Adrenal gland (tissue), 12 donors: ENCODE results near the gene LARGE1. TPM values are rescaled to one million over a fixed set of nuclear protein-coding genes. Genes with fewer than 3 reads are reported as not detected.

Experiments used
- DNase-seq, 7 donors: peaks; one replicate each; pipeline ENCODE4 v3.0.0-alpha.2; 2019 to 2020
- H3K27ac ChIP-seq, 5 donors: fragments of 200-600 bp; sonication (generic) in 4 of 5; 1 replicate in 3 of 5; 2 replicates in 2 of 5; pipeline versions ENCODE4 v1.5.1 to v1.8.0; 2016 to 2020; ENCODE audit warnings: mild to moderate bottlenecking in 1 of 5
- H3K27me3 ChIP-seq: fragments of 200-600 bp; 2 replicates; pipeline ENCODE4 v1.8.0; 2021
- H3K36me3 ChIP-seq, 2 donors: fragments of 200-600 bp; replicated peaks in 1 of 2; 1 replicate in 1 of 2; 2 replicates in 1 of 2; pipeline versions ENCODE4 v1.5.1 to v1.8.0; 2018 to 2022
- H3K4me1 ChIP-seq, 2 donors: fragments of 200-600 bp; replicated peaks in 1 of 2; 1 replicate in 1 of 2; 2 replicates in 1 of 2; pipeline versions ENCODE4 v1.5.1 to v1.8.0; 2018 to 2021
- H3K4me3 ChIP-seq, 4 donors: fragments of 200-600 bp; sonication (generic) in 3 of 4; one replicate each; pipeline ENCODE4 v1.5.1; 2016 to 2018
- H3K9me3 ChIP-seq, 3 donors: fragments of 200-600 bp; sonication (generic) in 1 of 3; replicated peaks in 1 of 3; 1 replicate in 2 of 3; 2 replicates in 1 of 3; pipeline versions ENCODE4 v1.5.1 to v1.8.0; 2016 to 2021
- POLR2A ChIP-seq, 2 donors: fragments of 450-650 bp; IDR thresholded peaks; one replicate each; pipeline ENCODE4 v1.6.1; 2017; ENCODE audit warnings: antibody characterized with exemption in 2 of 2, mild to moderate bottlenecking in 2 of 2, moderate library complexity in 1 of 2
- WGBS, 4 donors: extraction: QIAGEN DNeasy Blood & Tissue Kit in 2 of 4; methylation state at CpG; one replicate each; pipeline versions ENCODE4 v1.1.5 to v1.1.7; 2013 to 2017; 5-methylcytosine and 5-hydroxymethylcytosine counted together
- intact Hi-C, 2 donors: fragments of 100-400 bp; cut with DNase I; formaldehyde crosslinking; loops; one replicate each; pipeline versions ENCODE4 v1.14.1 to v1.15.0; 2022 to 2023
- polyA plus RNA-seq, 3 donors: library from polyadenylated mRNA; stranded (reverse); fragments of 200-250 nt in 2 of 3; fragments of 350-450 nt in 1 of 3; fragmentation: Illumina TruSeq in 1 of 3; extraction: RNeasy Lipid Tissue Mini Kit (QIAGEN cat#74804) in 1 of 3; gene quantifications; one replicate each; pipeline ENCODE4 v1.2.3, GENCODE V29; 2013 to 2014
- total RNA-seq, 9 donors: library from RNA; depleted of rRNA in 4 of 9; stranded (reverse); fragments of >200 nt in 4 of 9; fragments of 120-200 nt in 1 of 9; fragmentation: NEBNext Ultra II Directional in 1 of 9; extraction: Animal tissue kit (Norgen Biotek cat#: 25700) in 1 of 9; gene quantifications; one replicate each; pipeline versions ENCODE4 v1.1.0 to v1.2.4, GENCODE V29; 2013 to 2023
- TF ChIP-seq, protein P1 (sequence below), 6 experiments: fragments of 450-650 bp in 4 of 6; fragments of 200-600 bp in 2 of 6; sonication (generic) in 1 of 6; IDR thresholded peaks; 1 replicate in 5 of 6; 2 replicates in 1 of 6; pipeline versions ENCODE4 v1.5.1 to v1.8.0; 2016 to 2021; ENCODE audit warnings: antibody characterized with exemption in 6 of 6, mild to moderate bottlenecking in 2 of 6, moderate library complexity in 1 of 6
- donor health status: healthy with polysubstance abuse.
- donor health status: Bipolar disorder and iron deficiency.
- donor health status: DM: yes; HTN: yes; CAD: no.
- donor health status: DM: no; HTN: no; CAD: no.
- donor health status: DM: no; HTN: no; CAD: no.
- donor health status: DM: yes; HTN: yes; CAD: no.

LARGE1 gene
- total and polyA plus RNA-seq, 12 donors, result 3.4 to 67.6 (median 30.6) TPM

DNA sequence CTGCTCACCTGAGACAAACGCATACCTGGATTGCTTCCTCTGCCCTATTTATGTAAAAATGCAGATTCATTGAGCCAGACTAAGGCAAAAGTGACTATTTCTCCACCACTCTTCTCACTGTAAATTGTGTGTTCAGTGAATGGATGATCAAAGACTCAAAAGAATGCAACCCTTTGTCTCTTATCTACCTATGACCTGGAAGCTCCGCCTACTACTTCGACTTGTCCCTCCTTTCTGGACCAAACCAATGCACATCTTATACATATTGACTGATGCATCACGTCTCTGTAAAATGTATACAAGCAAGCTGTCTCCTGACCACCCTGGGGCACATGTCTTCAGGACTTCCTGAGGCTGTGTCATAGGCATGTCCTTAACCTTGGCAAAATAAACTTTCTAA lies 444.1 kb downstream of the LARGE1 start:
- H3K9me3 ChIP-seq, result no peaks in the 10 kb centered on the region
- peak overlapping the region in 1 of 5 donors; percentile 2 for H3K27ac ChIP-seq
- H3K4me1 ChIP-seq, result peaks cover 0 to 4% of the 10 kb centered on the region in 2 donors
- no peak for TF ChIP-seq POLR2A (IDR thresholded peaks at IDR 0.05)
- TF ChIP-seq, protein P1, sequence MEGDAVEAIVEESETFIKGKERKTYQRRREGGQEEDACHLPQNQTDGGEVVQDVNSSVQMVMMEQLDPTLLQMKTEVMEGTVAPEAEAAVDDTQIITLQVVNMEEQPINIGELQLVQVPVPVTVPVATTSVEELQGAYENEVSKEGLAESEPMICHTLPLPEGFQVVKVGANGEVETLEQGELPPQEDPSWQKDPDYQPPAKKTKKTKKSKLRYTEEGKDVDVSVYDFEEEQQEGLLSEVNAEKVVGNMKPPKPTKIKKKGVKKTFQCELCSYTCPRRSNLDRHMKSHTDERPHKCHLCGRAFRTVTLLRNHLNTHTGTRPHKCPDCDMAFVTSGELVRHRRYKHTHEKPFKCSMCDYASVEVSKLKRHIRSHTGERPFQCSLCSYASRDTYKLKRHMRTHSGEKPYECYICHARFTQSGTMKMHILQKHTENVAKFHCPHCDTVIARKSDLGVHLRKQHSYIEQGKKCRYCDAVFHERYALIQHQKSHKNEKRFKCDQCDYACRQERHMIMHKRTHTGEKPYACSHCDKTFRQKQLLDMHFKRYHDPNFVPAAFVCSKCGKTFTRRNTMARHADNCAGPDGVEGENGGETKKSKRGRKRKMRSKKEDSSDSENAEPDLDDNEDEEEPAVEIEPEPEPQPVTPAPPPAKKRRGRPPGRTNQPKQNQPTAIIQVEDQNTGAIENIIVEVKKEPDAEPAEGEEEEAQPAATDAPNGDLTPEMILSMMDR (IDR thresholded peaks at IDR 0.05), result no peak
- no peak for DNase-seq
- H3K4me3 ChIP-seq, result no peak overlapping the region
- H3K27me3 ChIP-seq, result no peaks in the 10 kb centered on the region
- no peaks in the 10 kb centered on the region for H3K36me3 ChIP-seq
- intact Hi-C loops, result no loop called here
- 75 to 85% (median 80%) methylated on average over 4 of the region's 4 CpGs for WGBS, 4 donors

DNA sequence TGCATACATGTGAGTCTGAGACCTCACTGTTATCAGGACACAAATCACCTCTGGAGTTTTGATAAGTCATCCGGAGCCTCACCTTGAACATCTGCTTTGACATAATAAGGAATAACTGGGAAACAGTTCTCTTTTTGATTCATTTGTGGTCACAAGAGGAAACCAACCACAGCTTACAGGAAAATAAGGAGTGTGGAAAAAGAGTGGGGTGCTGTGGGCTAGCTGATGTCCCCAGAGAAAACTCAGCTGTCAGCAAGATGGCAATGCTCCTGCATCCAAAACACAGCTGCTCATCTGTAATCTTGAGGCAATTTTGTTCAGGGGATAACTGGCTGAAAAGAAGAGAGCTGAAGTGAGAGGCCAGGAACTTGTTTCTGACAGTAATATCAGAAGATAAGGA lies 445.7 kb downstream of the LARGE1 start:
- H3K9me3 ChIP-seq, result no peaks in the 10 kb centered on the region
- no peaks in the 10 kb centered on the region for H3K36me3 ChIP-seq
- intact Hi-C loops, result no loop called here
- H3K27me3 ChIP-seq, result no peaks in the 10 kb centered on the region
- no peak for DNase-seq
- peaks cover 0 to 4% of the 10 kb centered on the region in 2 donors for H3K4me1 ChIP-seq
- no peak overlapping the region for H3K4me3 ChIP-seq
- H3K27ac ChIP-seq, result no peak overlapping the region
- WGBS, 4 donors, result 58 to 76% (median 61%) methylated on average over 1 of the region's 1 CpG
- TF ChIP-seq POLR2A (IDR thresholded peaks at IDR 0.05), result no peak
- TF ChIP-seq, protein P1 (IDR thresholded peaks at IDR 0.05), result no peak

DNA sequence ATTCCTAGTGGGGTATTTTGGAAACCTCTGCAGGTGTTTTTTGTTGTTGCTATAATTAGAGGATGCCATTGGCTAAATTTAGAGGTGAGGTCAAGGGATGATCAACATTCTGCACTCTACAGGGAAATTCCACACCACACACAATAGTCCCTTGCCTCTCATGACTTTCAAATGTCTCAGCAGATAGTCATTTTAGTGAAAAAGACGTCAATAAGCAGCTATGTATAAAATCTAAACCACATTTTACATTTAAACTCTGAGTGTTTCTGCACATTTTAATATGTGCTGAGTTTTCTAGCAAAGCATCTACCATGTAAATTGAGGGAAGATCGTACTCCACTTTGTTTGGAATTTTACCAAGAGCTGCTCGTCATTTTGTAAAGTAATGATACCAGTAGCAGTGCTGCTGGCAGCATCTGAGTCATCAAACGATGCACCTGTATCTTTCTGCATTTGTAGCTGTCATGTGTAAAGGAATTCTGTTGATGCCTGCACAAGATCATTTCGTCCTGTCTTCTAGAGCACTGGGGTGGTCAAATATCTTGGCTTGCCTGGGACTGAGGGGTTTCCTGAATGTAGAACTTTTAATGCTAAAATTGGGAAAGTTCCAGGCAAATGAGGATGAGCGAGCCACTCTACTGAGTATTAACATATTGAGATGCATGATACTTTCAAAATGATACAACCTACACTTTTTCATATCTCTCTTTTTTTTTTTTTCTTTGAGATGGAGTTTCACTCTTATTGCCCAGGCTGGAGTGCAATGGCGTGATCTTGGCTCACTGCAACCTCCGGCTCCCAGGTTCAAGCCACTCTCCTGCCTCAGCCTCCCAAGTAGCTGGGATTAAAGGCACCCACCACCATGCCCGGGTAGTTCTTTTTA lies 447.6 kb downstream of the LARGE1 start:
- Histone ChIP-seq H3K36me3 (no peaks in the 10 kb centered on the region), H3K27me3 (no peaks in the 10 kb centered on the region), H3K27ac (no peak overlapping the region), H3K9me3 (no peaks in the 10 kb centered on the region), H3K4me1 (peaks cover 0 to 4% of the 10 kb centered on the region in 2 donors), H3K4me3 (no peak overlapping the region)
- DNase-seq, result no peak
- TF ChIP-seq, protein P1 (IDR thresholded peaks at IDR 0.05), result no peak
- TF ChIP-seq POLR2A (IDR thresholded peaks at IDR 0.05), result no peak
- intact Hi-C loops, result no loop called here
- WGBS, 4 donors, result 85 to 92% (median 89%) methylated on average over 9 of the region's 9 CpGs

DNA sequence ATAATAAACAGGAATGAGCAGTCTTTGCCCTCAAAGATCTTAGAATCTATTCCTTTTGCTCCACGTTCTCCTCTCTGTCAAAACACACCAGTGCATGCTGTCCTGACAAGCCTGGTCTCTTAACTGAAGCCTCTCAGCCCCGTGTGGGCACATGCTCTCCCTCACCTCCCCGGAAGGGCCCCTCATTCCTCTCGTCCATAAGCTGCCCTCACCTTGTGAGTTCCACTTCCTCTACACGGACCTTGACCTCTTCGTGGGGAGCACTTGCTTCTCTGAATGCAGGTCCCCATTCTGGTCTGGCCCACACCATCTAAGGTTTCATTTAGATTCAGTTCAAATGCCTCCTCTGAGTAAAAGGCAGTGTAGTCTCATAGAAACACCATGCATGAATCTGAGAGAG lies 449.8 kb downstream of the LARGE1 start:
- TF ChIP-seq, protein P1 (IDR thresholded peaks at IDR 0.05), result no peak
- no peak for TF ChIP-seq POLR2A (IDR thresholded peaks at IDR 0.05)
- no peaks in the 10 kb centered on the region for H3K36me3 ChIP-seq
- intact Hi-C loops, result no loop called here
- H3K4me3 ChIP-seq, result no peak overlapping the region
- no peaks in the 10 kb centered on the region for H3K4me1 ChIP-seq
- no peaks in the 10 kb centered on the region for H3K27me3 ChIP-seq
- no peak for DNase-seq
- H3K9me3 ChIP-seq, result no peaks in the 10 kb centered on the region
- no peak overlapping the region for H3K27ac ChIP-seq
- 68 to 79% (median 72%) methylated on average over 6 of the region's 6 CpGs for WGBS, 4 donors
